ENCODE results near the gene TEX30.

TEX30 gene

DNA sequence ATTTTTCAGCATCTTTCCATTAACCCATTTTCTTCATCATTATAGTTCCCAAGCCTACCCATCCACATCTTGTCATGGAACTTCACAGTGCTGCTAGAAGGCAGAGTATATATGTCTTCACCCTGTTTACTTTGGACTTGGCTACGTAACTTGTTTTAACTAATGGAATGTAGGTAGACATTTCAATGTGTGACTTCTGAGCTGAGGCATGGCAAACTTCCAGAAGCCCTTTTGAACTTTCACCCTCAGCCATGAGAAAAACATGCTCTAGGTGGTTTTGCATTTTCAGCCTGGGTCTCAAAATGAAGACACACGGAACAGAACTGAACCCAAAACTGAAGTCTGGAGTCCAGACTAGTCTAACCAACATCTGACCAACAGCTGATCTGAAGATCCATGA lies 3.2 kb downstream of the TEX30 start:
- H3K4me3 ChIP-seq (ENCODE audit: low read depth, low read length), result no peak overlapping the region
- TF ChIP-seq, protein P1, sequence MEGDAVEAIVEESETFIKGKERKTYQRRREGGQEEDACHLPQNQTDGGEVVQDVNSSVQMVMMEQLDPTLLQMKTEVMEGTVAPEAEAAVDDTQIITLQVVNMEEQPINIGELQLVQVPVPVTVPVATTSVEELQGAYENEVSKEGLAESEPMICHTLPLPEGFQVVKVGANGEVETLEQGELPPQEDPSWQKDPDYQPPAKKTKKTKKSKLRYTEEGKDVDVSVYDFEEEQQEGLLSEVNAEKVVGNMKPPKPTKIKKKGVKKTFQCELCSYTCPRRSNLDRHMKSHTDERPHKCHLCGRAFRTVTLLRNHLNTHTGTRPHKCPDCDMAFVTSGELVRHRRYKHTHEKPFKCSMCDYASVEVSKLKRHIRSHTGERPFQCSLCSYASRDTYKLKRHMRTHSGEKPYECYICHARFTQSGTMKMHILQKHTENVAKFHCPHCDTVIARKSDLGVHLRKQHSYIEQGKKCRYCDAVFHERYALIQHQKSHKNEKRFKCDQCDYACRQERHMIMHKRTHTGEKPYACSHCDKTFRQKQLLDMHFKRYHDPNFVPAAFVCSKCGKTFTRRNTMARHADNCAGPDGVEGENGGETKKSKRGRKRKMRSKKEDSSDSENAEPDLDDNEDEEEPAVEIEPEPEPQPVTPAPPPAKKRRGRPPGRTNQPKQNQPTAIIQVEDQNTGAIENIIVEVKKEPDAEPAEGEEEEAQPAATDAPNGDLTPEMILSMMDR (conservative IDR thresholded peaks at IDR 0.05; ENCODE audit: low read depth, low read length), result no peak
- DNase-seq (ENCODE audit: low read depth), result peak; percentile 70

DNA sequence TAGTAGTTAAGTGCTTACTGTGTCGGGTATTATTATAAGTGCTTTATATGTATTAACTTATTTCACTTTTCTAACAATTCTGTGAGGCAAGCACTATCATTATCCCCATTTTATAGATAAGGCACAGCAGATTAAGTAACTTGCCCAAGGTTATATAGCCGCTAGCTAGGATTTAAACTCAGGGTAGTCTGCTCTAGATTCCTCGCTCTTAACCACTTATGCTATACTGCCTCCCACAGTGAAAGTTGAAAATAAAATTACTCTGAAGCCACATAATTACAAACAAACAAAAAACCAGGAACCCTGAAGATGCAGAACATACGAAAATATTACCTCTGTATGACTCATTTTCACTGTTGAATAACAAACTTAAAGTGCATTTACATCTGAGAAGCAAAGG lies 3.9 kb downstream of the TEX30 start:
- H3K4me3 ChIP-seq (ENCODE audit: low read depth, low read length), result no peak overlapping the region
- peak; percentile 51 for DNase-seq (ENCODE audit: low read depth)
- TF ChIP-seq, protein P1 (conservative IDR thresholded peaks at IDR 0.05; ENCODE audit: low read depth, low read length), result peak; percentile 7

DNA sequence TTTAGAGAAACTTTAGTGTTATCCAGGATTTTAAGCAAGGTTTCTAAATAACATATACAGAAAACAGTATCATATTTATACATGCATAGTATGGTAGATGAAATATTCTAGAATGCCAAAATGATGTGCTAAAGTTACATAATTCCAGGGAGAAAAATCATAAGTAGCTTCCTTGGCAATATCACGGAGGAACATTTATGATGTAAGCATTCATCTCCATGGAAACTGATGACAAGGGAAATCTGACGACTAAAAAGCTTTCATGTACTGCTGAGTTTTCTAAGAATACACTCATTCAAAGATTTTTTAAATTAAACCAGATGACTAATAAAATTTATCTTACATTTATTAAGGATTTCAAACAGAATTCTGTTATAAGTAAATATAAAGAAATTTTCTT lies 4.7 kb downstream of the TEX30 start:
- peak; percentile 18 for DNase-seq (ENCODE audit: low read depth)
- TF ChIP-seq, protein P1 (conservative IDR thresholded peaks at IDR 0.05; ENCODE audit: low read depth, low read length), result no peak
- no peak overlapping the region for H3K4me3 ChIP-seq (ENCODE audit: low read depth, low read length)

DNA sequence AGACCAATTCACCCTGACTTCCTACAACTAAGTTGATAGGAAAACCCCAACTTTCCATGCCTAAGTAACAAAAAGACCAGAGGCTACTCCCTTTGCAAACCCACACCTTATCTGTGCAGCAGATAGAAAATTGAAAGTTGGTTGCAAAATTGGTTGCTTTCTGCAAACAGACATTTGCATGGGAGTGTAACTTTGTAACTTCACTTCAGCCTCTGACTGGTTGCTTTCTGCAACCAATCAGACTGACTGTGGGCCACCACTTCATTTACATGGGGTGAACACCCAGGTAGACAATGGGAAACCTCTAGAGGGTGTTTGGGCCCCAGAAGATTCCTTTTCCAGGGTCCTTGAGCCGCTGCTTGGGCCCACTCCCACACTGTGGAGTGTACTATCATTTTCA lies 9.8 kb downstream of the TEX30 start:
- TF ChIP-seq, protein P1 (conservative IDR thresholded peaks at IDR 0.05; ENCODE audit: low read depth, low read length), result no peak
- no peak for DNase-seq (ENCODE audit: low read depth)

DNA sequence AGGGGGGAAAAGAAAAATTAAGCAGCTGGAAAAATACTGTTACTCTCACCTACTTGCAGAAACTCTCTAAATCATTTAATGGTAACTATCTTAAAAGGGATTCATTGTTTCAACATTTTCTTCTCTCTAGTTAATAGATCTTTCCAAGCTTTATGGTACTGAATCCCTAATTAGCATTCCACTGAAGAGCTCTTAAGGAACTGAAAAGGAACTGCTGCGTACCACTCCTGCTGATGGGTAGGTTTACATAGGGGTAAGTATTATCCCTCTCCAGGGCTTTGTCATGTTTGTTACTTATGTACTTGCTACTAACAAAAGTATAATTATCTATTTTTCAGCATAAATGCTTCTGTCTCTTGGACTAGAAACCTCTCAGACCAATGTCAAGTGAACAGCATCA lies 12.5 kb downstream of the TEX30 start:
- TF ChIP-seq, protein P1 (conservative IDR thresholded peaks at IDR 0.05; ENCODE audit: low read depth, low read length), result no peak
- H3K4me3 ChIP-seq (ENCODE audit: low read depth, low read length), result no peak overlapping the region
- no peak for DNase-seq (ENCODE audit: low read depth)

More for the DNA sequence above, 9.8 kb downstream of the TEX30 start:
- H3K4me3 ChIP-seq (ENCODE audit: low read depth, low read length), result no peak overlapping the region

DNA sequence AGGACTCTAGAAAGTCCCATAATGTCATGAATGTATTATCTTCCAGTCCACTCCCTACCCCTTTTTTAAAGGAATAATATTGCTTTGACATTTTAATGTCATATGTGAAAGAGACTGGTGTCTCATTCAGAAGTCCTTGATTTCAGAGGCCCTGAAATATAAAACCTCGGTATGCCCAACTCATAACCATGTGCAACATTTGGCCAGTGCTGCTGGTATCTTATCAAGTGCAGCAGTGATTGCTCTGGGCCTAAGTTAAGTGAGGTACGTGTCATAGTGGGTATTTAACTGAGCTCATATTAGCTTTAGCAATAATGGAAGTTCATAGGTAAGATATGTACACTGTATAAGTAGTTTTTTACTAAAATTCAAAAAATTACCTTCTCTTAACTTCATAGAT lies 14.7 kb downstream of the TEX30 start:
- no peak for DNase-seq (ENCODE audit: low read depth)
- TF ChIP-seq, protein P1 (conservative IDR thresholded peaks at IDR 0.05; ENCODE audit: low read depth, low read length), result no peak
- H3K4me3 ChIP-seq (ENCODE audit: low read depth, low read length), result no peak overlapping the region

DNA sequence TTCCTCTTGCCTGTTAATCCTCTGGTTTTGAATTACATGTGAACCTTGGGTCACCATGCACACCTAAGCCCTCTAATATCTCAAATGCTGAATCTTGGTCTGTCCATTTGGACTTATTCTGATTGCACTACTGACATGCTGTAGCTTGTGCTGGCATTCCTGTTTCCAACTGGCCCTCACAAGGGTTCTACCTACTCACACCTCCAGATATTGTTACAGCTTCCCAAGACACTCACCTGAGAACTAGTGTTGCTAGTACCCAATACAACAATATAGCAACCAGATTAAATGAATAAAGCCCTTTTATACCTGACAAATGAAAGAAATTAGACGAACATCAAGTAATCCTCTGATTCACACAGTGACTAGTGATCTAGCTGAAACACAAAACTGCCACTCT lies 16.6 kb downstream of the TEX30 start:
- TF ChIP-seq, protein P1 (conservative IDR thresholded peaks at IDR 0.05; ENCODE audit: low read depth, low read length), result no peak
- DNase-seq (ENCODE audit: low read depth), result no peak
- no peak overlapping the region for H3K4me3 ChIP-seq (ENCODE audit: low read depth, low read length)

Data from choroid plexus epithelial cell (primary cell).